HepG2 (cell line): ENCODE measurements around the gene JUND. TPM values are rescaled to one million over a fixed set of nuclear protein-coding genes. Genes with fewer than 3 reads are reported as not detected.
A peak's percentile ranks its signal among the peaks of the same experiment; 100 is the strongest.

ENCODE experiments used
- ATF7-NPFF ChIP-seq: sonication (generic); formaldehyde crosslinking; IDR thresholded peaks from 2 replicates; pipeline ENCODE4 v1.8.1; 2023; ENCODE audit warnings: mild to moderate bottlenecking, low read depth, missing genetic modification reagents, moderate library complexity
- CBX1 ChIP-seq: IDR thresholded peaks from one replicate; pipeline ENCODE4 v1.6.1; 2016; ENCODE audit warnings: antibody characterized with exemption, low read depth
- ERF ChIP-seq: IDR thresholded peaks from 2 replicates; pipeline ENCODE4 v1.6.1; 2018; ENCODE audit warnings: missing biosample characterization, missing genetic modification reagents
- ISX ChIP-seq: sonication (generic); formaldehyde crosslinking; conservative IDR thresholded peaks from 2 replicates; pipeline ENCODE4 v1.5.0; 2020; ENCODE audit warnings: missing genetic modification reagents
- MED8 ChIP-seq: sonication (generic); formaldehyde crosslinking; IDR thresholded peaks from 2 replicates; pipeline ENCODE4 v1.8.1; 2023; ENCODE audit warnings: mild to moderate bottlenecking, missing genetic modification reagents; ENCODE audit not compliant: insufficient replicate concordance
- NPAS2 ChIP-seq: sonication (generic); formaldehyde crosslinking; IDR thresholded peaks from 2 replicates; pipeline ENCODE4 v1.8.0; 2022; ENCODE audit warnings: mild to moderate bottlenecking, missing genetic modification reagents, borderline replicate concordance
- NR2F2 ChIP-seq: IDR thresholded peaks from 2 replicates; pipeline ENCODE4 v1.6.1; 2012; ENCODE audit warnings: low read depth, inconsistent platforms, borderline replicate concordance
- NR3C1 ChIP-seq: sonication (generic); formaldehyde crosslinking; IDR thresholded peaks from 2 replicates; pipeline ENCODE4 v1.4.0; 2020; ENCODE audit warnings: missing genetic modification reagents
- NRL ChIP-seq: sonication (generic); formaldehyde crosslinking; IDR thresholded peaks from 2 replicates; pipeline ENCODE4 v1.5.0; 2020; ENCODE audit warnings: missing genetic modification reagents, mild to moderate bottlenecking, moderate library complexity, borderline replicate concordance
- RBM39 ChIP-seq: fragments of 200-400 bp; formaldehyde crosslinking; IDR thresholded peaks from one replicate; pipeline ENCODE4 v1.6.1; 2018; ENCODE audit warnings: antibody characterized with exemption, mild to moderate bottlenecking, low read depth, low read length; ENCODE audit not compliant: poor library complexity, severe bottlenecking
- RFX5 ChIP-seq: IDR thresholded peaks from 2 replicates; pipeline ENCODE4 v1.6.1; 2011; ENCODE audit warnings: low read depth, low read length, improper control_type of control experiment
- SPEN ChIP-seq: sonication (generic); formaldehyde crosslinking; IDR thresholded peaks from 2 replicates; pipeline ENCODE4 v1.5.1; 2020; ENCODE audit warnings: low read depth, mild to moderate bottlenecking, missing genetic modification reagents
- TAF15 ChIP-seq: fragments of 200-400 bp; formaldehyde crosslinking; IDR thresholded peaks from one replicate; pipeline ENCODE4 v1.6.1; 2018; ENCODE audit warnings: mild to moderate bottlenecking, low read depth, low read length; ENCODE audit not compliant: poor library complexity, severe bottlenecking
- TMF1 ChIP-seq: sonication (generic); formaldehyde crosslinking; IDR thresholded peaks from 2 replicates; pipeline ENCODE4 v1.8.1; 2022; ENCODE audit warnings: low read depth, missing genetic modification reagents
- WIZ ChIP-seq: sonication (generic); formaldehyde crosslinking; IDR thresholded peaks from 2 replicates; pipeline ENCODE4 v1.5.1; 2020; ENCODE audit warnings: mild to moderate bottlenecking, missing genetic modification reagents
- ZFAT ChIP-seq: sonication (generic); formaldehyde crosslinking; conservative IDR thresholded peaks from 2 replicates; pipeline ENCODE4 v1.8.1; 2023; ENCODE audit warnings: missing genetic modification reagents, inconsistent platforms
- ZFY ChIP-seq: sonication (generic); formaldehyde crosslinking; IDR thresholded peaks from 2 replicates; pipeline ENCODE4 v1.4.0; 2020; ENCODE audit warnings: missing genetic modification reagents
- ZNF614 ChIP-seq: IDR thresholded peaks from 2 replicates; pipeline ENCODE4 v1.6.1; 2018; ENCODE audit warnings: missing biosample characterization, missing genetic modification reagents, inconsistent platforms, borderline replicate concordance
- ZNF790 ChIP-seq: sonication (generic); formaldehyde crosslinking; IDR thresholded peaks from 2 replicates; pipeline ENCODE4 v1.8.0; 2022; ENCODE audit warnings: missing genetic modification reagents, mild to moderate bottlenecking, borderline replicate concordance
- polyA plus RNA-seq, 8 experiments: library from polyadenylated mRNA; depleted of rRNA in 3 of 8; stranded (reverse) in 7 of 8; unstranded in 1 of 8; fragments of >200 nt; fragmentation: Illumina TruSeq in 4 of 8; extraction: Trizol in 4 of 8; gene quantifications; 2 replicates each; pipeline versions ENCODE4 v1.2.1 to v1.2.3, GENCODE V29; 2011 to 2016; ENCODE audit warnings: low read depth in 4 of 8, missing spikeins in 1 of 8, mixed read lengths in 1 of 8; ENCODE audit not compliant: insufficient read depth in 1 of 8
- total RNA-seq, 5 experiments: library from RNA; depleted of rRNA; stranded (reverse); fragments of >200 nt; fragmentation: Illumina TruSeq; extraction: Trizol; gene quantifications; 2 replicates each; pipeline ENCODE4 v1.2.3, GENCODE V29; 2016; ENCODE audit warnings: low read depth in 1 of 5
- TF ChIP-seq, protein P1 (sequence below): sonication (generic); formaldehyde crosslinking; IDR thresholded peaks from 2 replicates; pipeline ENCODE4 v1.4.0; 2020; ENCODE audit warnings: missing genetic modification reagents
- TF ChIP-seq, protein P2 (sequence below): sonication (generic); formaldehyde crosslinking; IDR thresholded peaks from 2 replicates; pipeline ENCODE4 v1.5.1; 2020; ENCODE audit warnings: mild to moderate bottlenecking, moderate library complexity, missing genetic modification reagents
- TF ChIP-seq, protein P3 (sequence below): sonication (generic); formaldehyde crosslinking; IDR thresholded peaks from 2 replicates; pipeline ENCODE4 v1.4.0; 2020; ENCODE audit warnings: missing genetic modification reagents

JUND gene
- total and polyA plus RNA-seq, 2 of the 13 experiments (the other 11 are each of a cell fraction or from before 2014, with no cell fraction given): 41.2 to 59.8 TPM

DNA sequence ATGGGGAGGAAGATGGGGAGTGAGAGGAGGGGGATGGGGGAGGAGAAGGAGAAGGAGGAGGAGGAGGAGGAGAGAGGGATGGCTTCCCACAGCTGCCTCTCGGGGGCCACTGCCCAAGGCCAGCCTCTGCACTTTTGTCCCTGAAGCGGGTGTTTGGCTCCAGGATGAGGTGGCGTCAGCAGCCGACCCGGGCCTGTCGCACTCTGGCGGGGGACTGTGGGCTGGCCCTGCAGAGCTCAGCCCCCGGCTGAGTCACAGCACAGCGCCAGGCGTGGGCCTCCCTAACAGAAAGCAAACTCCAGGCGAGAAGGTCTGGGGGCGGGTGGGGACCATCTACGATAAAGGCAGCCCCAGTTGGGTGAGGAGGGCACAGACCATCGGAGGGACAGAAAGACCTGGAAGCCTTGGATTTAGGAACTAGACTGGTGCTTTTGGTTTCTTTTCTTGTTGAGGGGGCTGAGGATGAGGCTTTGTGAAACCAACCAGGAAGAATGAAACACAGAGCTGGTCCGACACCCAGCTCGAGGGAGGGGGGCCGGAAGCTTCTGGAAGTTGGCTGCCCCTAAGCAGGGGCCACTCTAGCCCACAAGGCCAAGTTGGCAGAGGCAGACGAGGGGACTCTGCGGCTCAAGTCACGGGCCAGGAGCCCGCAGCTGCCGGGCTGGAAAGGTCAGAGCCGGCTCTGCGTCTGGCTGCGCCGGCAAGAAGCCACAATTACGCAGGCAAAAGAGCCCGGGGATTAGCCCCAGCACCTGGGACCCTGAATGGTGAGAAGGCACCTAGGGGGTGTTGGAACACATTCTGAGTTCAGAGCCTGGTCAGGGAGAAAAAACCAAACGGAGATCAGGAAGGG lies 23.3 kb upstream of the JUND start (continued):
- TF ChIP-seq TAF15 (no peak), TMF1 (no peak), ZFAT (no peak), NRL (CRISPR knock-in tag) (peak; percentile 15; the same call in 1 of the 2 replicates), RFX5 (no peak), ERF (CRISPR knock-in tag) (no peak; the same call in 1 of the 2 replicates), RBM39 (peak; percentile 37), WIZ (CRISPR knock-in tag) (no peak), NR2F2 (0 out of 2 replicates have a peak, but pooled peaks have one; percentile 29), CBX1 (peak; percentile 52), ZNF790 (no peak), ATF7-NPFF (CRISPR knock-in tag) (peak; percentile 70), ZNF614 (CRISPR knock-in tag) (no peak), NPAS2 (CRISPR knock-in tag) (no peak), MED8 (no peak), NR3C1 (CRISPR knock-in tag) (no peak), ZFY (CRISPR knock-in tag) (peak; percentile 83), ISX (CRISPR knock-in tag) (no peak), SPEN (CRISPR knock-in tag) (peak; percentile 87)
- TF ChIP-seq, protein P1, sequence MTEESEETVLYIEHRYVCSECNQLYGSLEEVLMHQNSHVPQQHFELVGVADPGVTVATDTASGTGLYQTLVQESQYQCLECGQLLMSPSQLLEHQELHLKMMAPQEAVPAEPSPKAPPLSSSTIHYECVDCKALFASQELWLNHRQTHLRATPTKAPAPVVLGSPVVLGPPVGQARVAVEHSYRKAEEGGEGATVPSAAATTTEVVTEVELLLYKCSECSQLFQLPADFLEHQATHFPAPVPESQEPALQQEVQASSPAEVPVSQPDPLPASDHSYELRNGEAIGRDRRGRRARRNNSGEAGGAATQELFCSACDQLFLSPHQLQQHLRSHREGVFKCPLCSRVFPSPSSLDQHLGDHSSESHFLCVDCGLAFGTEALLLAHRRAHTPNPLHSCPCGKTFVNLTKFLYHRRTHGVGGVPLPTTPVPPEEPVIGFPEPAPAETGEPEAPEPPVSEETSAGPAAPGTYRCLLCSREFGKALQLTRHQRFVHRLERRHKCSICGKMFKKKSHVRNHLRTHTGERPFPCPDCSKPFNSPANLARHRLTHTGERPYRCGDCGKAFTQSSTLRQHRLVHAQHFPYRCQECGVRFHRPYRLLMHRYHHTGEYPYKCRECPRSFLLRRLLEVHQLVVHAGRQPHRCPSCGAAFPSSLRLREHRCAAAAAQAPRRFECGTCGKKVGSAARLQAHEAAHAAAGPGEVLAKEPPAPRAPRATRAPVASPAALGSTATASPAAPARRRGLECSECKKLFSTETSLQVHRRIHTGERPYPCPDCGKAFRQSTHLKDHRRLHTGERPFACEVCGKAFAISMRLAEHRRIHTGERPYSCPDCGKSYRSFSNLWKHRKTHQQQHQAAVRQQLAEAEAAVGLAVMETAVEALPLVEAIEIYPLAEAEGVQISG (CRISPR knock-in tag): peak; percentile 95
- TF ChIP-seq, protein P2, sequence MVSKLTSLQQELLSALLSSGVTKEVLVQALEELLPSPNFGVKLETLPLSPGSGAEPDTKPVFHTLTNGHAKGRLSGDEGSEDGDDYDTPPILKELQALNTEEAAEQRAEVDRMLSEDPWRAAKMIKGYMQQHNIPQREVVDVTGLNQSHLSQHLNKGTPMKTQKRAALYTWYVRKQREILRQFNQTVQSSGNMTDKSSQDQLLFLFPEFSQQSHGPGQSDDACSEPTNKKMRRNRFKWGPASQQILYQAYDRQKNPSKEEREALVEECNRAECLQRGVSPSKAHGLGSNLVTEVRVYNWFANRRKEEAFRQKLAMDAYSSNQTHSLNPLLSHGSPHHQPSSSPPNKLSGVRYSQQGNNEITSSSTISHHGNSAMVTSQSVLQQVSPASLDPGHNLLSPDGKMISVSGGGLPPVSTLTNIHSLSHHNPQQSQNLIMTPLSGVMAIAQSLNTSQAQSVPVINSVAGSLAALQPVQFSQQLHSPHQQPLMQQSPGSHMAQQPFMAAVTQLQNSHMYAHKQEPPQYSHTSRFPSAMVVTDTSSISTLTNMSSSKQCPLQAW (CRISPR knock-in tag): peak; percentile 71; the same call in 1 of the 2 replicates
- TF ChIP-seq, protein P3, sequence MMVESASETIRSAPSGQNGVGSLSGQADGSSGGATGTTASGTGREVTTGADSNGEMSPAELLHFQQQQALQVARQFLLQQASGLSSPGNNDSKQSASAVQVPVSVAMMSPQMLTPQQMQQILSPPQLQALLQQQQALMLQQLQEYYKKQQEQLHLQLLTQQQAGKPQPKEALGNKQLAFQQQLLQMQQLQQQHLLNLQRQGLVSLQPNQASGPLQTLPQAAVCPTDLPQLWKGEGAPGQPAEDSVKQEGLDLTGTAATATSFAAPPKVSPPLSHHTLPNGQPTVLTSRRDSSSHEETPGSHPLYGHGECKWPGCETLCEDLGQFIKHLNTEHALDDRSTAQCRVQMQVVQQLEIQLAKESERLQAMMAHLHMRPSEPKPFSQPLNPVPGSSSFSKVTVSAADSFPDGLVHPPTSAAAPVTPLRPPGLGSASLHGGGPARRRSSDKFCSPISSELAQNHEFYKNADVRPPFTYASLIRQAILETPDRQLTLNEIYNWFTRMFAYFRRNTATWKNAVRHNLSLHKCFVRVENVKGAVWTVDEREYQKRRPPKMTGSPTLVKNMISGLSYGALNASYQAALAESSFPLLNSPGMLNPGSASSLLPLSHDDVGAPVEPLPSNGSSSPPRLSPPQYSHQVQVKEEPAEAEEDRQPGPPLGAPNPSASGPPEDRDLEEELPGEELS (CRISPR knock-in tag): peak; percentile 70
